Measurements from ENCODE around the gene PLPP1. TPM values are rescaled to one million over a fixed set of nuclear protein-coding genes. Genes with fewer than 3 reads are reported as not detected.
A peak's percentile ranks its signal among the peaks of the same experiment; 100 is the strongest.

PLPP1 gene
- total RNA-seq, 1 donor from 2014 or later: 31.8 TPM

DNA sequence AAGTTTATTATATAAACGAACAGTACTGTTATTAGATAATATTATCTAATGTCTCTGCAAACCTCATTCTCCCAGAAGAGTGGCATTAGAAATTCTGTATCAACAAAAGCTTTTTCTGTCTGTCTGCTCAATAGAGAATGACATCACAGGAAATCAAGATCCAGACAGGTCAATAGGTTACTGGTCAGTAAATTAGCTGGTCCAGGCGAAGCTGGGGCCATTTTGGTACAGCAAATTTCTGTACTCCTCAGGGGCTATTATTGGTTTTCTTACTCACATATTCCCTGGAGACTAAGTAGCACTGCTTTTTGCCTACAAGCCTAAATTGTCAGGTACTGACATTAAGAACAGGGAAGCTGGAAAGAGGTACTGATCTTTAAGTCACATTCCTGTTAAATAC, 80.5 kb downstream of the PLPP1 start:
- Mint-ChIP-seq H3K4me3 (no peak overlapping the region), H3K36me3 (peaks cover 11% of the 10 kb centered on the region), H3K27ac (peak overlapping the region; percentile 15), H3K4me1 (peaks cover under 1% of the 10 kb centered on the region), H3K9me3 (no peaks in the 10 kb centered on the region), H3K27me3 (ENCODE audit: low read depth) (no peaks in the 10 kb centered on the region)
- DNase-seq (ENCODE audit: low spot score in 2 of 2, unreplicated experiment in 2 of 2): no peak
- TF ChIP-seq, protein P1, sequence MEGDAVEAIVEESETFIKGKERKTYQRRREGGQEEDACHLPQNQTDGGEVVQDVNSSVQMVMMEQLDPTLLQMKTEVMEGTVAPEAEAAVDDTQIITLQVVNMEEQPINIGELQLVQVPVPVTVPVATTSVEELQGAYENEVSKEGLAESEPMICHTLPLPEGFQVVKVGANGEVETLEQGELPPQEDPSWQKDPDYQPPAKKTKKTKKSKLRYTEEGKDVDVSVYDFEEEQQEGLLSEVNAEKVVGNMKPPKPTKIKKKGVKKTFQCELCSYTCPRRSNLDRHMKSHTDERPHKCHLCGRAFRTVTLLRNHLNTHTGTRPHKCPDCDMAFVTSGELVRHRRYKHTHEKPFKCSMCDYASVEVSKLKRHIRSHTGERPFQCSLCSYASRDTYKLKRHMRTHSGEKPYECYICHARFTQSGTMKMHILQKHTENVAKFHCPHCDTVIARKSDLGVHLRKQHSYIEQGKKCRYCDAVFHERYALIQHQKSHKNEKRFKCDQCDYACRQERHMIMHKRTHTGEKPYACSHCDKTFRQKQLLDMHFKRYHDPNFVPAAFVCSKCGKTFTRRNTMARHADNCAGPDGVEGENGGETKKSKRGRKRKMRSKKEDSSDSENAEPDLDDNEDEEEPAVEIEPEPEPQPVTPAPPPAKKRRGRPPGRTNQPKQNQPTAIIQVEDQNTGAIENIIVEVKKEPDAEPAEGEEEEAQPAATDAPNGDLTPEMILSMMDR (IDR thresholded peaks at IDR 0.05; ENCODE audit: unreplicated experiment): no peak

DNA sequence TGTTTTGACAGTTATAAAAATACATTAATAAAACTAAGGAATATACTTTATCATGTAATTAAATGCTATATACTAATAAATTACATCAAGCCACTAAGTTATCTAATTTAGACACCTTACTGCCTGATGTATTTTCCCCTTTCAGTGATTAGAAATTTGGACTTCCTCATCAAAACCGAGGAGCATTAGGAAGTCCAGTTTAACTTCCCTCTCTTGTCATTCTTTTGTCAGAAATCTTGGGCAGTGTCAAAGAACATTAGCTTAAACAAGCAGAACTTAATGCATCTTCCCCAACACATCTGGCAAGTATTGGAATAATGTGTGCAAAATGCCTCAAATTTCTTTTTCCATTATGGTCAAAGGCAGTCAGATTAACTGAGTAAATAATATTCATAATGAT, 81.6 kb downstream of the PLPP1 start:
- TF ChIP-seq, protein P1 (IDR thresholded peaks at IDR 0.05; ENCODE audit: unreplicated experiment): no peak
- no peak overlapping the region for H3K4me3 Mint-ChIP-seq
- peaks cover 10% of the 10 kb centered on the region for H3K36me3 Mint-ChIP-seq
- H3K27ac Mint-ChIP-seq: no peak overlapping the region
- DNase-seq (ENCODE audit: low spot score in 2 of 2, unreplicated experiment in 2 of 2): no peak
- no peaks in the 10 kb centered on the region for H3K9me3 Mint-ChIP-seq
- H3K27me3 Mint-ChIP-seq (ENCODE audit: low read depth): no peaks in the 10 kb centered on the region
- no peaks in the 10 kb centered on the region for H3K4me1 Mint-ChIP-seq

DNA sequence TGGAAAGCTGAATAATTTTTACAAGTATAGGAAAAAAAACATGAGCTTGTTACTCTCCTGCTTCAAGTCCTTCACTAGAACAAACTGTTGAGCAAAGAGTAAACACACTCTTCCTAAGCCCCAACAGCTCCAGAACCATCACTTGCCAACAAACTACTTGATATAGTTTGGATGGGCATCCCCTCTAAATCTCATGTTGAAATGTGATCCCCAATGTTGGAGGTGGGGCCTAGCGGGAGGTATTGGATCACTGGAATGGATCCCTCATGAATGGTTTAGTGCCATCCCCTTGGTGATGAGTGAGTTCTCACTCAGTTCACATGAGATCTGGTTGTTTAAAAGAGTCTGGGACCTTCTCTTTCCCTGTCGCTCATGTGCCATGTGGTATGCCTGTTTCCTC, 82.8 kb downstream of the PLPP1 start:
- Mint-ChIP-seq H3K9me3 (no peaks in the 10 kb centered on the region), H3K27me3 (ENCODE audit: low read depth) (no peaks in the 10 kb centered on the region), H3K27ac (no peak overlapping the region), H3K4me1 (peaks cover 7% of the 10 kb centered on the region), H3K4me3 (no peak overlapping the region), H3K36me3 (peaks cover 10% of the 10 kb centered on the region)
- TF ChIP-seq, protein P1 (IDR thresholded peaks at IDR 0.05; ENCODE audit: unreplicated experiment): no peak
- no peak for DNase-seq (ENCODE audit: low spot score in 2 of 2, unreplicated experiment in 2 of 2)

DNA sequence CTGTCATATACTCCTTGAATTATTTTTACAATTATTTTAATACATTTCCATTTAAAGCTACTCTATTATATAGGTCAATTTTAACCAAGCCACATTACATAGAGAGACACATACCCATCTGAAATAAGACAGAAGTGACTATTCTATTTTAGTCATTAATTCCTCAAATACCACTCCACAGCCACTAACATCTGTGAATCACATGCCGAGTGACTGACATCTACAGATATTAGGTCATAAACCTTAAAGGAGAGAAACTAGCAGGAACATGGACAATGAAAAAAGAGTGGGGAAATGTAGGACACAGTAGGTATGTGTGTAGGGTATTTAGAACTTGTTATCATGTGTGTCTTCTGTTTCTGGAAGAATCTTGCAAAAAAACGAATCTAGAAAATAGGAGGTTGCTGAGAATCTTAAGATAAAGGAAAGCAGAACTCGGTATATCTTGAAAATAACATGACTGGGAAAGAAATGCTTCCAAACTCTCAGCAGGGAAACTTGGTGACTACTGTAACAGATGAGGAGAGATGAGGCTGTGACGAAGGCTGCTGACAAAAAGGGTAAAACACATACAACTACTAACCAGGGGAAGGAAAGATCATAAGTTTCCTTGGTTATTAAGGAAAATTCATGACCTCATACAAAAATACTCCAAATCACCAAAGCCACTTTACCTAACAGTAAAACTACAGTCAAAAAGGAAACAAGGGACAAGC, 84.6 kb downstream of the PLPP1 start:
- Mint-ChIP-seq H3K27ac (no peak overlapping the region), H3K9me3 (no peaks in the 10 kb centered on the region), H3K36me3 (peaks cover 10% of the 10 kb centered on the region), H3K27me3 (ENCODE audit: low read depth) (no peaks in the 10 kb centered on the region), H3K4me1 (peaks cover 18% of the 10 kb centered on the region), H3K4me3 (no peak overlapping the region)
- TF ChIP-seq, protein P1 (IDR thresholded peaks at IDR 0.05; ENCODE audit: unreplicated experiment): no peak
- DNase-seq (ENCODE audit: low spot score in 2 of 2, unreplicated experiment in 2 of 2): no peak

DNA sequence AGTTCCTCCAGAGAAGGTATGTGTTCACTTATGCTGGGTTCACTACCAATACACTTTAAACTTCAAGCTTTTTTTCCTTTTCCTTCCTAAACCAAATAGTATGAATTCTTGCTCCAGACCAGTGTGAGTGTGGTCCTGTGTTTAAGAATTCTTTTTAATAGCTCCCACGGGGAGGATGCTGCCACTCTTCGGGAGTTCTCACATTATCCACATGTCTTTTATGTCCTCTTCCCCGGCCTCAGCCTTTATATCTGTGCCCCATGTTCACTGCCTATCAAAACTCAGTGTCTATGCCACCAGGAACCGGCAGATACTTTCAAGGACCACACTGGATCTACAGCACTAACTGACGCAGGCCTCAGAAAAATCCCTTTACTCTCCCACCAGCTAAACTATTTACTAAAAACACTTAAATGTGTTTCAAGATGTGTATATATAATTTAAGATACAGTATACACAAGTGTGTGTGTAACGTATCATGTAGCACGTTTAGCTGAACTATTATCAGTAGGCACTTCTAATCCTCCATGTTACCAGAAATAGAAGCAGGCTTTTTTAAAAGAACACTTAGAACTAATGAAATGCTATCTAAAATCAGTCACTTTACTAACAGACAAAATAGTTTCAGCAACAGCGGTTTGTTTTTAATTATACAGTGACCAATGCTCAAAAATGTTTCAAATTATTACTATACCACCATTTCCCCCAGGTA, 88.0 kb downstream of the PLPP1 start:
- TF ChIP-seq, protein P1 (IDR thresholded peaks at IDR 0.05; ENCODE audit: unreplicated experiment): no peak
- Mint-ChIP-seq H3K36me3 (peaks cover 5% of the 10 kb centered on the region), H3K27ac (peak overlapping the region; percentile 10), H3K4me1 (peaks cover 18% of the 10 kb centered on the region), H3K9me3 (no peaks in the 10 kb centered on the region), H3K4me3 (no peak overlapping the region), H3K27me3 (ENCODE audit: low read depth) (no peaks in the 10 kb centered on the region)
- DNase-seq (ENCODE audit: low spot score in 2 of 2, unreplicated experiment in 2 of 2): no peak
